Dermis blood vessel endothelial cell (primary cell): ENCODE results near the gene TPST2. TPM values are rescaled to one million over a fixed set of nuclear protein-coding genes. Genes with fewer than 3 reads are reported as not detected.
"Not testable (repeated sequence)": the region's sequence is repeated elsewhere in the genome, so short reads cannot be mapped to it uniquely, and the experiment has no call there.

ENCODE experiments used
- DNase-seq: peaks from one replicate; pipeline ENCODE4 v3.0.0; 2010
- total RNA-seq: library from RNA; depleted of rRNA; stranded (reverse); fragments of >200 nt; gene quantifications from 2 replicates; pipeline ENCODE4 v1.2.3, GENCODE V29; 2014

Gene TPST2
- total RNA-seq = 131 and 208 TPM in 2 replicates

GRCh38 chr22:26589845-26590736, at the start of gene TPST2:
TPST2 (minus strand) TSS chr22:26590132; CDS start chr22:26541630, 48,502 bp downstream.
- peak; percentile 82 for DNase-seq

DNA sequence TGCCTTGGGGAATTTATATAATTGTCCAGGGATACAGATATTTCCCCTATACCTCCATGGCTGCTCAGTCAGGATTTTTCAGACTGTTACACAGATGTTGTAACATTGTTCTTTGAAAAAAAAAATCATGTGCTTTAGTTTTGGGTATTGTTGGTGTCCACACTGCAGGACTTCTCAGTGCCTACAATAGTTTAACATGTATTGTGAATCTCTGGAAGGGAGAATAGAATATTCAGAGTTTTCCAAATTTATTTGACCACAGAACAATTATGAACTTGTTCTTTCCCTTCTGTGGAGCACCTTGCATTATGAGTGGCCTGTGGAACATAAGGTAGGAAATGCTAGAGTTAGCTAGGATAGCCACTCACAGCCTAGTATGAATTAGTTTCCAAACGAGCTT, 46.4 kb upstream of the TPST2 start:
- DNase-seq = no peak

GRCh38 chr22:26635117-26635516, 45.2 kb upstream of the TPST2 start:
- no peak for DNase-seq

- no peak for DNase-seq
Observed at GRCh38 chr22:26634189-26634588, 44.3 kb upstream of the TPST2 start.

DNA sequence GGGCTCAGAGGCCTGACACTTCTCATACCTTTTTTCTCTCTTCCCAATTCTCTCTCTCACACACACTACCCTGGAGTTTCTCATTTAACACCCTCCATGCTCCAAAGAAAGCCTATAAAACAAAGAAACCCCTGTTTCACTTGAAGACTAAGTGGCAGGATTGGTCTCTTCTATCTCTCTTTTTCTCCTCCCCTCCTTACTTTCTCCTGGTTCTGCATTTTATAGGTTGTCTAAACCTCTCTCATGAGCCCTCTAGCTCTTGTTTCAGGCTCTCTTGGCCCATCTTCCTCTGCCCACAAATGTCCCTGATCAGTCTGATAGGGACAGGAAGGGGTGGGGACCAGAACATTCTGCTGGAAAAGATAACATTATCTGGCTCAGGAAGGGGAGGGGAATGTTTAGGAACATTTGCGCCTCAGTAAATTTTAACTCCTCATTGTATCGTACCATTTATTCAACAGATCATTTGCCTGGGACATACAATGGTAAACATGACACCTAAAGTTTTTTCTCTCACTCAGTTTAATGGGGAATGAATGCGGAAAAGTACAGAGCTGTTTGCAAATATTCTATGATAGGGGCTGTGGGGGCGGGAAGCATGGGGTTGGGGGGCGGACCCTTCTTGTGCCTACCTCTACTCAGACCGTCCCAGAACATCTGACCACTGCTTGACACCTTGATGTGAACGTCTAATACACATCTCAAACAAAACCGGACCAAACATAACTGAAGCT, 42.7 kb upstream of the TPST2 start:
- peak; percentile 59 for DNase-seq

DNA sequence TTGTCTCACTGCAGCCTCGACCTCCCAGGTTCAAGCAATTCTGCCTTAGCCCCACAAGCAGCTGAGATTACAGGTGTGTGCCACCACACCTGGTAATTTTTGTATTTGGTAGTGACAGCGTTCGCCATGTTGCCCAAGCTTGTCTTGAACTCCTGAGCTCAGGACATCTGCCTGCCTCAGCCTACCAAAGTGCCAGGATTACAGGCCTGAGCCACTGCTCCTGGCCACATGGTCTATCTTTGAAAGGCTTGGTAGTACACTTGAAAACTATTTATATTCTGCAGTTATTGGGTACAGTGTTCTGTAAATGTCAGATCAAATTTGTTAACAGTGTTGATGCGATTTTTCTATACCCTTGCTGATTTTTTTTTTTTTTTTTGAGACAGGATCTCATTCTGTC, 41.4 kb upstream of the TPST2 start:
- no peak for DNase-seq

DNA sequence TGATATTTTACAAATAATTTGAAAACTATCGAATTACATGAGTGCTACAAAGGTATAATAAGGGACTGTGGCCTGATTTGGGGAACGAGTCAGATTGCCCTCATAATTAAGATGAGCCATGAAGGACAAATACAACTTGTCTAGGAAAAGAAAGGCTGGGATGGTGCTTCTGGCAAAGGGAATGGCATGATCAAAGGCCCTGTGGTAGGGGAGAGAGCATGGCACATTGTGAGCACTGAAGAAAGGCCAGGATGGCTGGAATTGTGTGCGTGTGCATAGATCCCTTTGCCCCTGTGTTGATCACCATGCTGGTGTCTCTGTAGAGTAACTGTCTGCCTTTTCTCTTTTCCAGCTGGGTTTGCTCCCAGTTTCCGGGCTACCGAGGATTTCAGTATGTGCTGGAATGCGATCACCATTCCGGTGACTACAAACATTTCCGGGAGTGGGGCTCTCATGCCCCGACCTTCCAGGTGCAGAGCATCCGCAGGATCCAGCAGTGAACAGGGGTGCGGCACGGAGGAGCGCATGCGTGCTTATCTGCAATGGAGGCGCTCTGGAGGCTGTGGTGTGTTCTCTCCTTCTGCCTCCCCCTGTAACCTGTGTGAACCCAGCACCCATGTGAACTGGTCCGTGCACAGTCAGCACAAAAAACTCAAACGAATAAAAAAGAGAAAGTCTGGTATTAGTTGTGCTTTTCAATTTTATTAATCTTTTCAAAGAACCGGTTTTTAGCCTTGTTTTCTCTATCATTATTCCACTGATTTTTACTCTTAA, 40.2 kb upstream of the TPST2 start:
- DNase-seq = peak; percentile 66

DNA sequence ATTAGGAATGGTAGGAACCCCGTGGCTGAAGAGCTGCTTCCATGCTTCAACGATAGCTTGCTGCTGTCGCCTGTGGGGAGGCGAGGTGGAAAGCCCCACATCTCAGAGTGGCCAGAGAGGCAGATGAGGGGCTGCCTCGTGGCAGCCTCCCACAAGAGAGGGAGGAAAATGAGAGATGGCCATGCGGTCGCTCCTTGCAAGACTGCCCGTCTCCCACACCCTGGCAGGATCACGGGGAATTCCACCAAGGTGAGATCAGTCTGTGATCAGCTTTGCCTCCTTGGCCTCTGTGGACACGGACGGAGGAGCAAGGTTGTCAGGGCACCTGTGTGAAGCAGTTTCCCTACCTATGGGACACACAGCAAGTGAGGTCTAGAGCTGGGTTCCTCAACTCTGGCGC, 34.9 kb upstream of the TPST2 start:
- no peak for DNase-seq

DNA sequence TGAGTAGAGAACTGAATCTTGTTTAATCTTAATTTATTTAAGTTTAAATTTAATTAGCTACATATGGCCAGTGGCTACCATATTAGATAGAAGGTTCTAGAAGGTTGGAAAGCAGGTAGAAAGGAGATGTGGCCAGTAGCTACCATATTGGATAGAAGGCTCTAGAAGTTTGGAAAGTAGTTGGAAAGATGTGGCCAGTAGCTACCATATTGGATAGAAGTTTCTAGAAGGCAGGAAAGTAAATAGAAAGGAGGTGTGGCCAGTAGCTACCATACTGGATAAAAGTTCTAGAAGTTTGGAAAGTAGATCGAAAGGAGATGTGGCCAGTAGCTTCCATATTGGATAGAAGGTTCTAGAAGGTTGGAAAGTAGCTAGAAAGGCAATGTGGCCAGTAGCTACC, 34.1 kb upstream of the TPST2 start:
- no peak for DNase-seq

DNA sequence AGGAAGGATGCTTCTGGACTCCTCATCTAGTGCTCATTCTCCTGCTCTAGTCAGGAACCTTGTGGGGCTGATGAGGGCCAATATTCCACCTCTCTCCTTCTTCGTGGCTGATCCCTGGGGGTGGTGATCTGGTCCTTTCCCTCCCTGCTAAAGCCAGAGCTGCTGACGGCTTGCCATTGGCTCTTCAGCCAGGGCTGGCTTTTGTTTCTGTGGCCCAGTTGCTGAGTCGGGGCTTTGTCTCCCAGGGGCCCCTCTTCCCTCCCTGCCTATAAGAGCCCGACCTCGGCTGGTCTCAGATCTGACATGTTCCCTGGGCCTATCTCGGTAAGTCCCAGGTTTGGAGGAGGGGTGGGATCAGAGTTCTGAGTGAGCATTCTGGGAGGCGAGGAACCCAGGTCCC, 31.7 kb upstream of the TPST2 start, which contains the start of gene CRYBA4:
TSS of gene CRYBA4 (plus strand) at position 301 of the 400 bp plus-strand sequence. CDS start 634 bp downstream, outside the sequence.
- DNase-seq = no peak

DNA sequence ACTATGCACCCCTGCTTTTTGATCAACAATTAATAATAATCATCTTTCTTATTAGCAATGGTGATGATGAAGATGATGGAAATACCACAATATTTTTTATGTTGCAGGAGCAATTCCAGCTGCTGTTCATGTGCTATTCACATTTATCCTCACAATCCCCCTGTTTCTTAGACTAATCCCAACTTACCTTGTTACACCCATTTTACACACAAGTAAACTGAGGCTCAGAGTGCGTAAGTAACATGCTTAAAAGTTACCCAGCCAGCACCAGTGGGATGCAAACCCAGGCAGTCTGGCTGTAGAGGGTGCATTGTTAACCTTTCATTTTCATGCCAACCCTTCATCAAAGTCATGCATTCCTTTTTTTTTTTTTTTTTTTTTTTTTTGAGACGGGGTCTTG, 30.3 kb upstream of the TPST2 start:
- no peak for DNase-seq

- DNase-seq = no peak
Observed at GRCh38 chr22:26619510-26619909, 29.6 kb upstream of the TPST2 start.

GRCh38 chr22:26618455-26618854, 28.5 kb upstream of the TPST2 start:
- DNase-seq = no peak

GRCh38 chr22:26617271-26618199, 27.6 kb upstream of the TPST2 start, which contains the start of gene CRYBB1:
CRYBB1 (minus strand) TSS chr22:26618027; CDS start chr22:26616319, 1,708 bp downstream.
- DNase-seq = no peak

DNA sequence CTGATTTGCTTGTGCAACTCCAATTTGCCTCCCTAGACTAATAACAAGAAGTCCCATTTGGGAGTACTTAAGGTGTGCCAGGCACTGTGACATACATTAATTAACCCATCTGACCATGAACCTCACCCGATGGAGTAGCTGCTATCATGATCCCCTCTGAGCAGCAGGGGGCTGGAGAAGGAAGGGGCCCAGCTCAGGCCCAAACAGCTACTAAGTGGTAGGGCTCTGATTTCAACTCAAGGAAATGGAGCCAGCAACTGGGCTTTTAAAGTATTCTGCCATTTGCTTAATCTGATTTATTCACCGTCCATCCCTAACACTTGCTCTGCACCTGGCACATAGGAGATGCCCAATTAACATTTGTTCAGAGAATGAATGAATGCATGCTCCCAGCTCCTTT, 26.7 kb upstream of the TPST2 start:
- no peak for DNase-seq

GRCh38 chr22:26615830-26616435, 26.0 kb upstream of the TPST2 start:
- no peak for DNase-seq

- DNase-seq = no peak
Observed at GRCh38 chr22:26615149-26615548, 25.2 kb upstream of the TPST2 start.

GRCh38 chr22:26614322-26614721, 24.4 kb upstream of the TPST2 start:
- no peak for DNase-seq

DNA sequence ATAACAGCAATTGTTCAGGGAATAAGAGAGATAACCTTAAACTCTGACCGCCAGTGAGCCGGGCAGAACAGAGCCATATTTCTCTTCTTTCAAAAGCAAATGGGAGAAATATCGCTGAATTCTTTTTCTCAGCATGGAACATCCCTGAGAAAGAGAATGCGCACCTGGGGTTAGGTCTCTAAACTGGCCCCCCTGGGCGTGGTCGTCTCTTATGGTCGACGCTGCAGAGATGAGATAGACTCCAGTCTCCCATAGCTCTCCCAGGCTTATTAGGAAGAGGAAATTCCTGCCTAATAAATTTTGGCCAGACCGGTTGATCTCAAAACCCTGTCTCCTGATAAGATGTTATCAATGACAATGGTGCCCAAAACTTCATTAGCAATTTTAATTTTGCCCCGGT, 23.8 kb upstream of the TPST2 start:
- DNase-seq = not testable (repeated sequence)

DNA sequence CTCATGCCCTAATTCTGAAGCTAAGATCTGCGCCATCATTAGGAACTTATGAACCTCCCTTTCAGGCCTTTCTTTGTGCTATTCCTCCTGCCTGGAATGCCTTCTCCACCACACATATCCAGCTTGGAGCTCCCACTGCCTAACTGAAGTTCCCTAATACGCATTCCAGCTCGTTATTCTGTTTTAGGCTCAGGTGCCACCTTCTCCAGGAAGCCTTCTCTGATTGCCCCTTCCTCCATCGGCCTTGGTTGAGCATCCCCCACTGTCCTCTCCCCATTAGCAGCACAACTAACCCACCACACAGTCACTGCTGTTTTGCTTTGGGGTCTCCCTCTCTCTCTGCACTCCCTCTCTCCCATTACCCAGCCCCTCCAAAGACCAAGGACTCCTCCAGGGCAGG, 22.7 kb upstream of the TPST2 start:
- no peak for DNase-seq

GRCh38 chr22:26610996-26611395, 21.1 kb upstream of the TPST2 start:
- no peak for DNase-seq
